Right cardiac atrium (tissue), 5 donors: Measurements from ENCODE around the gene CCDC38. TPM values are rescaled to one million over a fixed set of nuclear protein-coding genes. Genes with fewer than 3 reads are reported as not detected.
A peak's percentile ranks its signal among the peaks of the same experiment; 100 is the strongest.

Experiments used
- ATAC-seq, 2 donors: fragments of 200-7000 bp; cut with Tn5 transposase; one replicate each; pipeline versions ENCODE4 v1.8.0 to v1.9.1; 2020; ENCODE audit warnings: moderate library complexity in 2 of 2, mild to moderate bottlenecking in 1 of 2
- DNase-seq, 3 donors: peaks; one replicate each; pipeline ENCODE4 v3.0.0-alpha.2; 2020
- H3K27ac ChIP-seq: one replicate; pipeline ENCODE4 v1.5.1; 2013; ENCODE audit warnings: mild to moderate bottlenecking, low read length, control low read depth, moderate library complexity
- H3K27me3 ChIP-seq: one replicate; pipeline ENCODE4 v1.6.1; 2013; ENCODE audit not compliant: control insufficient read depth, insufficient read depth
- H3K4me1 ChIP-seq: one replicate; pipeline ENCODE4 v1.6.1; 2013; ENCODE audit warnings: low read length; ENCODE audit not compliant: control insufficient read depth, insufficient read depth
- H3K4me3 ChIP-seq: one replicate; pipeline ENCODE4 v1.5.1; 2013; ENCODE audit warnings: low read length, control low read depth
- H3K9me3 ChIP-seq: one replicate; pipeline ENCODE4 v1.6.1; 2013; ENCODE audit warnings: low read length; ENCODE audit not compliant: control insufficient read depth
- WGBS: extraction: QIAGEN DNeasy Blood & Tissue Kit; methylation state at CpG from one replicate; pipeline ENCODE4 v1.1.7; 2013; 5-methylcytosine and 5-hydroxymethylcytosine counted together
- intact Hi-C, 4 donors: fragments of 100-400 bp; cut with DNase I; formaldehyde crosslinking; loops; one replicate each; pipeline versions ENCODE4 v1.11.0 to v1.14.0; 2022 to 2023
- polyA plus RNA-seq: library from polyadenylated mRNA; stranded (reverse); fragments of 200-250 nt; gene quantifications from one replicate; pipeline ENCODE4 v1.2.3, GENCODE V29; 2013
- total RNA-seq, 4 donors: library from RNA; stranded (reverse); fragmentation: NEBNext Ultra II Directional; extraction: Animal tissue kit (Norgen Biotek cat#: 25700); gene quantifications; one replicate each; pipeline ENCODE4 v1.2.1, GENCODE V29; 2021
- donor health status: healthy with polysubstance abuse.
- donor health status: DM: no; HTN: yes; CAD: no.
- donor health status: DM: no; HTN: no; CAD: no.
- donor health status: DM: no; HTN: yes; CAD: no; lungs with severe emphysema.
- donor health status: DM: yes; HTN: yes; CAD: no.

CCDC38 gene
- total and polyA plus RNA-seq, 5 donors, result 0.05 to 0.14 (median 0.09) TPM; not detected in 2

GRCh38 chr12:95882080-95882479 lies 60.3 kb downstream of the CCDC38 start:
- intact Hi-C loops, result no loop called here
- Histone ChIP-seq H3K27ac (no peak overlapping the region), H3K9me3 (no peaks in the 10 kb centered on the region), H3K4me1 (no peaks in the 10 kb centered on the region), H3K4me3 (no peak overlapping the region), H3K27me3 (no peaks in the 10 kb centered on the region)
- 15% methylated on average over 1 of the region's 1 CpG for WGBS
- DNase-seq (no peak), ATAC-seq (peak in 1 of 2 donors; percentile 57)

GRCh38 chr12:95881331-95881955 lies 61.0 kb downstream of the CCDC38 start:
- Histone ChIP-seq H3K4me1 (no peaks in the 10 kb centered on the region), H3K4me3 (no peak overlapping the region), H3K9me3 (no peaks in the 10 kb centered on the region), H3K27me3 (no peaks in the 10 kb centered on the region), H3K27ac (no peak overlapping the region)
- DNase-seq, result no peak
- WGBS, result 61% methylated on average over 3 of the region's 3 CpGs
- intact Hi-C loops, result no loop called here
- no peak for ATAC-seq

GRCh38 chr12:95880895-95881294 lies 61.5 kb downstream of the CCDC38 start:
- Histone ChIP-seq H3K4me3 (no peak overlapping the region), H3K27me3 (no peaks in the 10 kb centered on the region), H3K27ac (no peak overlapping the region), H3K4me1 (no peaks in the 10 kb centered on the region), H3K9me3 (no peaks in the 10 kb centered on the region)
- WGBS, result 97% methylated on average over 1 of the region's 1 CpG
- no peak for ATAC-seq
- no peak for DNase-seq
- intact Hi-C loops, result no loop called here

- no peak for DNase-seq
- intact Hi-C loops, result no loop called here
- Histone ChIP-seq H3K27me3 (no peaks in the 10 kb centered on the region), H3K9me3 (no peaks in the 10 kb centered on the region), H3K4me3 (no peak overlapping the region), H3K4me1 (no peaks in the 10 kb centered on the region), H3K27ac (no peak overlapping the region)
- 50% methylated on average over 2 of the region's 2 CpGs for WGBS
- no peak for ATAC-seq
These were observed 64.8 kb downstream of the CCDC38 start for GRCh38 chr12:95877622-95878021.

GRCh38 chr12:95874452-95874851 lies 68.0 kb downstream of the CCDC38 start:
- H3K4me1 ChIP-seq, result no peaks in the 10 kb centered on the region
- no peak overlapping the region for H3K4me3 ChIP-seq
- H3K9me3 ChIP-seq, result no peaks in the 10 kb centered on the region
- intact Hi-C loops, result no loop called here
- DNase-seq (no peak), ATAC-seq (no peak)
- 90% methylated on average over 4 of the region's 4 CpGs for WGBS
- no peak overlapping the region for H3K27ac ChIP-seq
- no peaks in the 10 kb centered on the region for H3K27me3 ChIP-seq

GRCh38 chr12:95870897-95871296 lies 71.5 kb downstream of the CCDC38 start:
- Histone ChIP-seq H3K27ac (no peak overlapping the region), H3K4me3 (no peak overlapping the region), H3K4me1 (no peaks in the 10 kb centered on the region), H3K27me3 (no peaks in the 10 kb centered on the region), H3K9me3 (no peaks in the 10 kb centered on the region)
- intact Hi-C loops, result no loop called here
- no peak for ATAC-seq
- no peak for DNase-seq
- 94% methylated on average over 4 of the region's 4 CpGs for WGBS

GRCh38 chr12:95863337-95863736 lies 79.1 kb downstream of the CCDC38 start:
- Histone ChIP-seq H3K4me3 (no peak overlapping the region), H3K27me3 (no peaks in the 10 kb centered on the region), H3K4me1 (peaks cover 3% of the 10 kb centered on the region), H3K27ac (no peak overlapping the region), H3K9me3 (no peaks in the 10 kb centered on the region)
- intact Hi-C loops, result no loop called here
- no peak for DNase-seq
- ATAC-seq, result no peak

GRCh38 chr12:95862038-95862437 lies 80.4 kb downstream of the CCDC38 start:
- H3K4me1 ChIP-seq, result peaks cover 3% of the 10 kb centered on the region
- ATAC-seq, result no peak
- no peaks in the 10 kb centered on the region for H3K27me3 ChIP-seq
- intact Hi-C loops, result no loop called here
- no peak overlapping the region for H3K27ac ChIP-seq
- 98% methylated on average over 3 of the region's 3 CpGs for WGBS
- DNase-seq, result no peak
- no peak overlapping the region for H3K4me3 ChIP-seq
- H3K9me3 ChIP-seq, result no peaks in the 10 kb centered on the region

GRCh38 chr12:95859947-95860850 lies 82.2 kb downstream of the CCDC38 start:
- no peaks in the 10 kb centered on the region for H3K27me3 ChIP-seq
- no peaks in the 10 kb centered on the region for H3K9me3 ChIP-seq
- intact Hi-C loops, result no loop called here
- ATAC-seq (no peak), DNase-seq (no peak)
- H3K4me1 ChIP-seq, result peaks cover 3% of the 10 kb centered on the region
- H3K4me3 ChIP-seq, result peak overlapping the region; percentile 81
- 73% methylated on average over 10 of the region's 10 CpGs for WGBS
- no peak overlapping the region for H3K27ac ChIP-seq

- H3K9me3 ChIP-seq, result no peaks in the 10 kb centered on the region
- no peaks in the 10 kb centered on the region for H3K27me3 ChIP-seq
- intact Hi-C loops, result no loop called here
- ATAC-seq, result no peak
- DNase-seq, result no peak
- H3K4me3 ChIP-seq, result peak overlapping the region; percentile 81
- 1% methylated on average over 13 of the region's 13 CpGs for WGBS
- H3K4me1 ChIP-seq, result peaks cover 3% of the 10 kb centered on the region
- peak overlapping the region; percentile 69 for H3K27ac ChIP-seq
These were observed 83.0 kb downstream of the CCDC38 start for GRCh38 chr12:95859344-95859816.
